Esophagus squamous epithelium (tissue), 4 donors: Measurements from ENCODE around the gene S100A10.

Experiments used
- POLR2A ChIP-seq, 4 donors: fragments of 450-650 bp; IDR thresholded peaks; one replicate each; pipeline ENCODE4 v1.6.1; 2017; ENCODE audit warnings: antibody characterized with exemption in 4 of 4, mild to moderate bottlenecking in 4 of 4, moderate library complexity in 3 of 4
- TF ChIP-seq, protein P1 (sequence below), 6 experiments: fragments of 450-650 bp in 4 of 6; fragments of 200-600 bp in 2 of 6; sonication (generic) in 2 of 6; IDR thresholded peaks; one replicate each; pipeline ENCODE4 v1.5.1; 2016 to 2019; ENCODE audit warnings: antibody characterized with exemption in 6 of 6, mild to moderate bottlenecking in 4 of 6, moderate library complexity in 4 of 6

DNA sequence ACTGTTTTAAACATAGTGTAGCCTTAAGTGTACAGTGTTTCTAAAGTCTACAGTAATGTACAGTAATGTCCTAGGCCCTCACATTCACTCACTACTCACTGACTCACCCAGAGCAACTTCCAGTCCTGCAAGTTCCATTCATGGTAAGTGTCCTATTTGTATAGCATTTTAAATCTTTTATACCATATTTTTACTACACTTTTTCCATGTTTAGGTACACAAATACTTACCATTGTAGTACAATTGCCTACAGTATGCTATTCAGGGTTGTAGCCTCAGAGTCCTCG lies 3.6 kb upstream of the S100A10 start:
- no peak for TF ChIP-seq POLR2A (IDR thresholded peaks at IDR 0.05)
- TF ChIP-seq, protein P1, sequence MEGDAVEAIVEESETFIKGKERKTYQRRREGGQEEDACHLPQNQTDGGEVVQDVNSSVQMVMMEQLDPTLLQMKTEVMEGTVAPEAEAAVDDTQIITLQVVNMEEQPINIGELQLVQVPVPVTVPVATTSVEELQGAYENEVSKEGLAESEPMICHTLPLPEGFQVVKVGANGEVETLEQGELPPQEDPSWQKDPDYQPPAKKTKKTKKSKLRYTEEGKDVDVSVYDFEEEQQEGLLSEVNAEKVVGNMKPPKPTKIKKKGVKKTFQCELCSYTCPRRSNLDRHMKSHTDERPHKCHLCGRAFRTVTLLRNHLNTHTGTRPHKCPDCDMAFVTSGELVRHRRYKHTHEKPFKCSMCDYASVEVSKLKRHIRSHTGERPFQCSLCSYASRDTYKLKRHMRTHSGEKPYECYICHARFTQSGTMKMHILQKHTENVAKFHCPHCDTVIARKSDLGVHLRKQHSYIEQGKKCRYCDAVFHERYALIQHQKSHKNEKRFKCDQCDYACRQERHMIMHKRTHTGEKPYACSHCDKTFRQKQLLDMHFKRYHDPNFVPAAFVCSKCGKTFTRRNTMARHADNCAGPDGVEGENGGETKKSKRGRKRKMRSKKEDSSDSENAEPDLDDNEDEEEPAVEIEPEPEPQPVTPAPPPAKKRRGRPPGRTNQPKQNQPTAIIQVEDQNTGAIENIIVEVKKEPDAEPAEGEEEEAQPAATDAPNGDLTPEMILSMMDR (IDR thresholded peaks at IDR 0.05), result no peak
